DOHH2 (cell line): ENCODE results near the gene OR10C1.

Source experiments
- H3F3A ChIP-seq: fragments of 200-600 bp; sonication (generic), shearing (Covaris generic); 2 replicates; pipeline ENCODE4 v1.6.0; 2016; ENCODE audit warnings: antibody characterized with exemption, mild to moderate bottlenecking; ENCODE audit not compliant: control insufficient read depth, insufficient read depth
- H3K27ac ChIP-seq: fragments of 200-600 bp; sonication (generic); 2 replicates; pipeline ENCODE4 v1.5.1; 2014; ENCODE audit warnings: low read depth, mild to moderate bottlenecking, low read length, moderate library complexity
- H3K27me3 ChIP-seq: fragments of 200-600 bp; sonication (generic); 2 replicates; pipeline ENCODE4 v1.6.1; 2014; ENCODE audit warnings: mild to moderate bottlenecking, low read length, mixed read lengths; ENCODE audit not compliant: control insufficient read depth
- H3K36me3 ChIP-seq: fragments of 200-600 bp; sonication (generic); 2 replicates; pipeline ENCODE4 v1.6.1; 2014; ENCODE audit warnings: mild to moderate bottlenecking, low read length, moderate library complexity, mixed read lengths; ENCODE audit not compliant: control insufficient read depth
- H3K4me1 ChIP-seq: fragments of 200-600 bp; sonication (generic); 2 replicates; pipeline ENCODE4 v1.6.1; 2014; ENCODE audit warnings: mild to moderate bottlenecking, low read length, mixed read lengths; ENCODE audit not compliant: control insufficient read depth
- H3K4me2 ChIP-seq: fragments of 200-600 bp; sonication (generic); 2 replicates; pipeline ENCODE4 v1.6.0; 2014; ENCODE audit warnings: mild to moderate bottlenecking, low read length, moderate library complexity
- H3K4me3 ChIP-seq: fragments of 200-600 bp; sonication (generic); 2 replicates; pipeline ENCODE4 v1.5.1; 2014; ENCODE audit warnings: mild to moderate bottlenecking, low read length, mixed read lengths
- H3K79me2 ChIP-seq: fragments of 200-600 bp; sonication (generic); 2 replicates; pipeline ENCODE4 v1.6.1; 2014; ENCODE audit warnings: mild to moderate bottlenecking, low read length, mixed read lengths; ENCODE audit not compliant: control insufficient read depth
- H3K9me2 ChIP-seq: fragments of 200-600 bp; sonication (generic); replicated peaks from 2 replicates; pipeline ENCODE4 v1.6.1; 2014; ENCODE audit warnings: mild to moderate bottlenecking, low read length, mixed read lengths; ENCODE audit not compliant: control insufficient read depth
- H3K9me3 ChIP-seq: fragments of 200-600 bp; sonication (generic); 2 replicates; pipeline ENCODE4 v1.6.1; 2014; ENCODE audit warnings: antibody characterized with exemption, low read length, mixed read lengths; ENCODE audit not compliant: control insufficient read depth, insufficient read depth
- H4K20me1 ChIP-seq: fragments of 200-600 bp; sonication (generic); 2 replicates; pipeline ENCODE4 v1.6.0; 2014; ENCODE audit warnings: low read depth, mild to moderate bottlenecking, antibody characterized with exemption, low read length, moderate library complexity; ENCODE audit not compliant: control insufficient read depth, insufficient read depth
- CTCF ChIP-seq: fragments of 200-600 bp; sonication (generic); IDR thresholded peaks from one replicate; pipeline ENCODE4 v1.5.1; 2014; ENCODE audit warnings: antibody characterized with exemption, mild to moderate bottlenecking, low read depth, low read length; ENCODE audit not compliant: poor library complexity, severe bottlenecking
- EZH2phosphoT487 ChIP-seq: fragments of 200-600 bp; sonication (generic); IDR thresholded peaks from 2 replicates; pipeline ENCODE4 v1.6.1; 2017; ENCODE audit warnings: borderline replicate concordance, mild to moderate bottlenecking, antibody characterized with exemption, low read length, moderate library complexity, mixed read lengths

The OR10C1 gene

GRCh38 chr6:29465279-29465678 is 26.2 kb downstream of the OR10C1 start:
- H4K20me1 ChIP-seq = no peaks in the 10 kb centered on the region
- H3K36me3 ChIP-seq = no peaks in the 10 kb centered on the region
- H3K9me2 ChIP-seq = no peaks in the 10 kb centered on the region
- H3K27ac ChIP-seq = no peak overlapping the region
- H3K79me2 ChIP-seq = no peaks in the 10 kb centered on the region
- H3K4me1 ChIP-seq = no peaks in the 10 kb centered on the region
- no peak overlapping the region for H3K4me3 ChIP-seq
- H3K27me3 ChIP-seq = no peaks in the 10 kb centered on the region
- TF ChIP-seq CTCF (no peak), EZH2phosphoT487 (no peak)
- no peak overlapping the region for H3K4me2 ChIP-seq
- H3K9me3 ChIP-seq = no peaks in the 10 kb centered on the region
- H3F3A ChIP-seq = no peaks in the 10 kb centered on the region

GRCh38 chr6:29465801-29466200 is 26.7 kb downstream of the OR10C1 start:
- H3F3A ChIP-seq = no peaks in the 10 kb centered on the region
- no peak overlapping the region for H3K4me3 ChIP-seq
- no peak overlapping the region for H3K27ac ChIP-seq
- H4K20me1 ChIP-seq = no peaks in the 10 kb centered on the region
- no peak for TF ChIP-seq CTCF
- no peaks in the 10 kb centered on the region for H3K36me3 ChIP-seq
- no peaks in the 10 kb centered on the region for H3K9me2 ChIP-seq
- no peaks in the 10 kb centered on the region for H3K79me2 ChIP-seq
- H3K27me3 ChIP-seq = no peaks in the 10 kb centered on the region
- H3K4me2 ChIP-seq = no peak overlapping the region
- H3K4me1 ChIP-seq = no peaks in the 10 kb centered on the region
- no peaks in the 10 kb centered on the region for H3K9me3 ChIP-seq

- Histone ChIP-seq H3K27ac (no peak overlapping the region), H3K9me3 (no peaks in the 10 kb centered on the region), H3K27me3 (no peaks in the 10 kb centered on the region), H3K4me1 (no peaks in the 10 kb centered on the region), H3K79me2 (no peaks in the 10 kb centered on the region), H3K4me2 (no peak overlapping the region), H3F3A (no peaks in the 10 kb centered on the region), H3K36me3 (no peaks in the 10 kb centered on the region), H4K20me1 (no peaks in the 10 kb centered on the region), H3K4me3 (no peak overlapping the region), H3K9me2 (no peaks in the 10 kb centered on the region)
- TF ChIP-seq CTCF = no peak
- no peak for TF ChIP-seq EZH2phosphoT487
Observed at GRCh38 chr6:29466241-29466640, 27.1 kb downstream of the OR10C1 start.

- H3K27ac ChIP-seq = no peak overlapping the region
- no peaks in the 10 kb centered on the region for H3K27me3 ChIP-seq
- H3K4me1 ChIP-seq = no peaks in the 10 kb centered on the region
- H3K4me3 ChIP-seq = no peak overlapping the region
- H4K20me1 ChIP-seq = no peaks in the 10 kb centered on the region
- H3K9me3 ChIP-seq = no peaks in the 10 kb centered on the region
- no peak for TF ChIP-seq EZH2phosphoT487
- no peak for TF ChIP-seq CTCF
- H3K9me2 ChIP-seq = no peaks in the 10 kb centered on the region
- no peak overlapping the region for H3K4me2 ChIP-seq
- H3K79me2 ChIP-seq = no peaks in the 10 kb centered on the region
- H3K36me3 ChIP-seq = no peaks in the 10 kb centered on the region
- H3F3A ChIP-seq = no peaks in the 10 kb centered on the region
Observed at GRCh38 chr6:29474996-29475395, 35.9 kb downstream of the OR10C1 start.
